Naive thymus-derived CD4-positive, alpha-beta T cell (primary cell): ENCODE results near the gene KCNK4. TPM values are rescaled to one million over a fixed set of nuclear protein-coding genes. Genes with fewer than 3 reads are reported as not detected.

Experiments used
- ATAC-seq: fragments of 150-1000 bp; cut with Tn5 transposase; 2 replicates; pipeline ENCODE4 v1.10.0; 2021; ENCODE audit warnings: mild to moderate bottlenecking, moderate library complexity
- CTCF ChIA-PET: fragments of 350-600 bp; sonication (Branson Sonifier 250); formaldehyde crosslinking; loops from one replicate; lab custom pipeline; 2021; ENCODE audit warnings: antibody characterized with exemption; lab: Charles Lee
- POLR2A ChIA-PET: fragments of 350-600 bp; sonication (Branson Sonifier 250); formaldehyde crosslinking; loops from one replicate; lab custom pipeline; 2021; ENCODE audit warnings: antibody characterized with exemption, inconsistent platforms; lab: Charles Lee
- DNase-seq, 9 donors: peaks; one replicate each; pipeline versions ENCODE4 v3.0.0 to v3.0.0-alpha.2; 2020 to 2022; ENCODE audit warnings: mixed read lengths in 1 of 9
- H3K27ac ChIP-seq: one replicate; pipeline ENCODE4 v1.7.0; 2013; ENCODE audit warnings: mild to moderate bottlenecking, low read depth, low read length, moderate library complexity
- H3K27me3 ChIP-seq, 2 donors: one replicate each; pipeline ENCODE4 v1.7.0; 2013; ENCODE audit warnings: low read length in 2 of 2, mild to moderate bottlenecking in 2 of 2, moderate library complexity in 2 of 2; ENCODE audit not compliant: control insufficient read depth in 2 of 2, insufficient read depth in 2 of 2
- H3K36me3 ChIP-seq, 3 experiments: 1 replicate in 2 of 3; 2 replicates in 1 of 3; pipeline ENCODE4 v1.7.0; 2013; ENCODE audit warnings: low read length in 3 of 3, mild to moderate bottlenecking in 3 of 3, moderate library complexity in 1 of 3; ENCODE audit not compliant: insufficient read depth in 3 of 3, control insufficient read depth in 2 of 3
- H3K4me1 ChIP-seq, 2 donors: one replicate each; pipeline ENCODE4 v1.7.0; 2013; ENCODE audit warnings: low read length in 2 of 2, mild to moderate bottlenecking in 2 of 2, moderate library complexity in 1 of 2; ENCODE audit not compliant: control insufficient read depth in 2 of 2, insufficient read depth in 2 of 2
- H3K4me3 ChIP-seq: 2 replicates; pipeline ENCODE4 v1.7.0; 2013; ENCODE audit warnings: mild to moderate bottlenecking, low read length
- H3K9me3 ChIP-seq, 3 experiments: 1 replicate in 2 of 3; 2 replicates in 1 of 3; pipeline ENCODE4 v1.7.0; 2013; ENCODE audit warnings: low read length in 3 of 3; ENCODE audit not compliant: control insufficient read depth in 2 of 3
- H3K27ac Mint-ChIP-seq, 9 donors: one replicate each; pipeline ENCODE4 v1.8.0; 2020 to 2022; ENCODE audit warnings: mixed read lengths in 9 of 9, mild to moderate bottlenecking in 8 of 9, moderate library complexity in 5 of 9, inconsistent platforms in 2 of 9
- H3K27me3 Mint-ChIP-seq, 5 donors: one replicate each; pipeline ENCODE4 v1.8.0; 2021 to 2022; ENCODE audit warnings: mixed read lengths in 5 of 5, mild to moderate bottlenecking in 1 of 5
- H3K36me3 Mint-ChIP-seq, 5 donors: one replicate each; pipeline ENCODE4 v1.8.0; 2020 to 2022; ENCODE audit warnings: mixed read lengths in 5 of 5, mild to moderate bottlenecking in 3 of 5, inconsistent platforms in 1 of 5
- H3K4me1 Mint-ChIP-seq, 7 donors: one replicate each; pipeline ENCODE4 v1.8.0; 2020 to 2022; ENCODE audit warnings: mixed read lengths in 7 of 7, mild to moderate bottlenecking in 3 of 7, inconsistent platforms in 1 of 7
- H3K4me3 Mint-ChIP-seq, 10 donors: one replicate each; pipeline ENCODE4 v1.8.0; 2020 to 2022; ENCODE audit warnings: mild to moderate bottlenecking in 10 of 10, mixed read lengths in 10 of 10, moderate library complexity in 6 of 10, inconsistent platforms in 2 of 10
- H3K9me3 Mint-ChIP-seq, 11 donors: one replicate each; pipeline ENCODE4 v1.8.0; 2020 to 2022; ENCODE audit warnings: mixed read lengths in 11 of 11, mild to moderate bottlenecking in 4 of 11, inconsistent platforms in 1 of 11, moderate library complexity in 1 of 11
- intact Hi-C, 2 donors: fragments of 100-400 bp; cut with micrococcal nuclease; formaldehyde crosslinking; loops; one replicate each; pipeline ENCODE4 v1.15.1; 2023
- polyA plus RNA-seq, 2 donors: library from polyadenylated mRNA; unstranded; fragments of 300-500 nt; fragmentation: Illumina TruSeq; gene quantifications; one replicate each; pipeline ENCODE4 v1.2.3, GENCODE V29; 2021
- total RNA-seq, 6 experiments: library from RNA in 5 of 6; stranded (reverse) in 5 of 6; gene quantifications; 1 replicate in 5 of 6; 2 replicates in 1 of 6; pipeline ENCODE4 v1.2.3 and lab custom pipeline; 2021 to 2026

The KCNK4 gene
- total RNA-seq (under 1 TPM in 1 of 5 experiments, not detected in 4; 0.42 TPM), polyA plus RNA-seq (not detected), total RNA-seq (lab: John Stamatoyannopoulos, UW) (not detected)

DNA sequence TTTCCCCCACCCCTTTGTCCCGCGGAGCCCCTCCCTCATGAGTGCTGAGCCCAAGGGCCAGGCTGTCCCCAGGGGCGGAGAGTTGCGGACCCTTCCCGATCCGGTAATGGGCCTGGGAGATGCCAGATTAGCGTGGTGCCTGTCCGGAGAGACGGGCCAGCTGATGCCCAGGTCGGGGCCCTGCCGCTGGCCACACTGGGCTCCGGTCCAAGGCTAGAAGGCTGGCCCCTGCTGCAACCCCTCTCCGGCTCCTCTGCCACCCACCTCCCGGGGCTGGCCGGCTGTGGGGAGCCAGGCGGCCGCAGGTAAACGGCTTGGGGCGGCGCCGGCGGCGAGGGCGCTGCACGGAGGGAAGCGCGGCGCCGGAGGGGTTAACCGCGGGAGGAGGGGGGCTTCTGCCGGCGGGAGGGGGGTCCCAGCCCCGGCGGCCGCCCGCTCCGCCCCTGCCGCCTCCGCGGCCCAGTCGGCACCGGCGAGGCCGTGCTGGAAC is at the start of gene KCNK4:
Gene KCNK4 (plus strand): TSS at position 41 of the 490 bp plus-strand sequence. CDS start 1,717 bp downstream, outside the sequence.
- intact Hi-C loops, result no loop called here
- H3K27ac Mint-ChIP-seq, result peak within 1 kb of the TSS in 2 of 9 donors; percentile 41 to 50
- ChIA-PET POLR2A (no interaction called here), CTCF (no interaction called here)
- H3K4me3 Mint-ChIP-seq, result peak within 1 kb of the TSS; percentile 28 to 88 (median 66)
- Histone ChIP-seq H3K4me3 (no peak within 1 kb of the TSS), H3K4me1 (peaks cover 0 to under 1% of the 10 kb centered on the region in 2 donors), H3K9me3 (no peaks in the 10 kb centered on the region), H3K27ac (no peak within 1 kb of the TSS), H3K36me3 (no peaks in the 10 kb centered on the region), H3K27me3 (peaks cover 0 to 9% of the 10 kb centered on the region in 2 donors)
- H3K9me3 Mint-ChIP-seq, result peaks cover 0 to 2% (median 0%) of the 10 kb centered on the region in 11 donors
- ATAC-seq, result no peak
- DNase-seq, result no peak
- peaks cover 35 to 51% (median 37%) of the 10 kb centered on the region in 5 donors for H3K27me3 Mint-ChIP-seq
- peaks cover 0 to 3% (median 0%) of the 10 kb centered on the region in 5 donors for H3K36me3 Mint-ChIP-seq
- H3K4me1 Mint-ChIP-seq, result peaks cover 11 to 17% (median 14%) of the 10 kb centered on the region in 7 donors

DNA sequence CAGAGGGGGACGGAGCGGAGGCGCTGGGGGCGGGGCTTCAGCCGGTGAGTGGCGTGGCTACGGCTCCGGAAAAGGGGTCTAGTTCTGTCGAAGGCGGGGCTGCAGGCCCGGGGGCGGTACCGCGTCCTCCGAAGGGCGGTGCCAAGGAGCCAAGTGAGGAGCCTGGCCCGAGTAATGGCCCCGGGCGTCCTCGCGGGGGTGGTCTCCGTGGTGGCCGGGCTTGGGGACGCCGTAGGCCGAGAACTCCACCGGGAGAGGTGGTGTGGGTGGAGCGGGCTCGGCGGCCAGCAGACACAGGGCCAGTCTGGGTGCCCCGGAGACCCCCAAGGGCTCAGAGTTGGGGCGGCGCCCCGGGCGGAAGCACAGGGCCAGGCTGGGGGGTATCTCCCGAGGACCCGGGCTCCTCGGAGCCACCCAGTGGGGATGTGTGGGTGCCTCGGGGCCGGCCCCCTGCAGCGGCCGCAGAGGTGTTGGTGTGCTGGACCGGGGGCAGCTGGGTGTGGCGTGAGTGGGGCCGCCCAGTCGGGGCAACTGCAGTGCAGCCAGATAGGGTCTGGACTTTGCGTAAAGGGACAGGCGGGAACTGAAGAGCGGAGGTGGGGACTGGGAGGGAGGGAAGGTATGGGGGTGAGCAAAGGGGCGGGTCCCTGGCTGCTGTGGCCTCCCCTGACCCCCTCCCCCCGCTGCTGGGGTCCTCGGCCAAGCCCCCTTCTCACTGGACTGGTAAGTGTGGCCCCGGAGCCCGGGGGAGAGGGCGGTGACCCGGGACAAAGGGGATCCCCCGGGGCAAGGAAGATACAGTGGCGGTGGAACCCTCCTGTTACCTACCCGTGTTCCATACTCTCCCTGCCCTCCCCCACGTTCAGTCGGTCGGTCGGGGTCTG is 49.4 kb upstream of the KCNK4 start:
- intact Hi-C loops, result loop anchor here (1.0 to 5.0 kb wide), 17 partner anchors 9 to 506 kb away; partner anchors contain the start of genes DNAJC4 (in 2 of the 2), ESRRA (in 2 of the 2), FERMT3 (in 2 of the 2) and GPR137 (in 2 of the 2)
- Histone ChIP-seq H3K27me3 (no peaks in the 10 kb centered on the region), H3K27ac (peak overlapping the region; percentile 99), H3K36me3 (peaks cover 0 to 30% (median 6%) of the 10 kb centered on the region in 3 experiments), H3K4me1 (peaks cover 21 to 31% of the 10 kb centered on the region in 2 donors), H3K4me3 (peak overlapping the region; percentile 73), H3K9me3 (no peaks in the 10 kb centered on the region)
- DNase-seq, result no peak
- Mint-ChIP-seq H3K27ac (peak overlapping the region; percentile 97 to 100 (median 99)), H3K36me3 (peaks cover 0 to 6% (median 0%) of the 10 kb centered on the region in 5 donors), H3K27me3 (no peaks in the 10 kb centered on the region), H3K9me3 (no peaks in the 10 kb centered on the region), H3K4me3 (peak overlapping the region; percentile 80 to 95 (median 89)), H3K4me1 (peaks cover 8 to 45% (median 30%) of the 10 kb centered on the region in 7 donors)
- no peak for ATAC-seq
- ChIA-PET CTCF (interaction anchor here (1.0 to 1.8 kb wide), 8 partner anchors 9 to 63 kb away, joined by 3 to 11 read pairs (median 5); partner anchors contain the start of genes FERMT3, NUDT22, PLCB3 and TRPT1), POLR2A (interaction anchor here (0.8 to 12.3 kb wide), 18 partner anchors 8 to 503 kb away, joined by 3 to 154 read pairs (median 5); partner anchors contain the start of genes ESRRA, FERMT3, NUDT22 and PLCB3)

DNA sequence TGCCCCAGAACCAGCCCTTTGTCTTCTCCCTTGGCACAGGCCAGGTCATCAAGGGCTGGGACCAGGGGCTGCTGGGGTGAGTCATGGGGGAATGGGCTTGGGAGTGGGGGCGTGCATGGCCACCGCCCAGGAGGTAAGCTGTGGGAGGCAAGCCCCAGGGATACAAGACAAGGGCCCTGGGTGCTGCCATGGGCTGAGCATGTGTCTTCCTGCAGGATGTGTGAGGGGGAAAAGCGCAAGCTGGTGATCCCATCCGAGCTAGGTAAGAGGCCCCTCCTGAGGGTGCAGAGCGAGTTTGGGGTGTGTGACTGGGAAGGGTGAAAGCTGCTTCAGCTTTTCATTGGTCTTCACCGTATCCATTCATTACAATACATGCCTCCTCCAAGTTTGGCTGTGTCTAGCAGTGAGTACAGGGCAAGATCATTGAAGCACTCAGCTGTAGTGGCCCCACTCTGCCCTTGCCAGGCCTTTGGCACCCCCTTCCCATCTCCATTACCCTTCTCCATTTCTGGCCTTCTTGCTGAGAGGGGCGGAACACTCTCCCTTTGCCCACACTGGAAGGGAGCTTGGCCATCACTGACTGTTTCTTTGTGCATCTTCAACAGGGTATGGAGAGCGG is 47.8 kb upstream of the KCNK4 start:
- H3K4me1 ChIP-seq, result peaks cover 25 to 35% of the 10 kb centered on the region in 2 donors
- no peaks in the 10 kb centered on the region for H3K27me3 Mint-ChIP-seq
- peaks cover 0 to 1% (median 0%) of the 10 kb centered on the region in 5 donors for H3K36me3 Mint-ChIP-seq
- H3K4me1 Mint-ChIP-seq, result peaks cover 15 to 47% (median 35%) of the 10 kb centered on the region in 7 donors
- POLR2A ChIA-PET, result interaction anchor here (0.5 to 12.3 kb wide), 11 partner anchors 7 to 1620 kb away, joined by 3 to 154 read pairs (median 5); partner anchors contain the start of genes ESRRA, FERMT3, NUDT22 and PLCB3
- H3K9me3 ChIP-seq, result no peaks in the 10 kb centered on the region
- ATAC-seq (no peak), DNase-seq (no peak)
- no peak overlapping the region for H3K4me3 ChIP-seq
- CTCF ChIA-PET, result interaction anchor here (0.5 to 4.5 kb wide), 11 partner anchors 9 to 653 kb away, joined by 3 to 30 read pairs (median 4); partner anchors contain the start of genes FERMT3, PRDX5, TRMT112 and VEGFB
- H3K4me3 Mint-ChIP-seq, result peak overlapping the region; percentile 29 to 95 (median 62)
- H3K27me3 ChIP-seq, result no peaks in the 10 kb centered on the region
- intact Hi-C loops, result loop anchor here in 1 of 2 donors (5.0 kb wide), 1 partner anchor 504 kb away; no protein-coding TSS in a partner anchor
- H3K36me3 ChIP-seq, result peaks cover 0 to 17% (median 0%) of the 10 kb centered on the region in 3 experiments
- no peaks in the 10 kb centered on the region for H3K9me3 Mint-ChIP-seq
- no peak overlapping the region for H3K27ac ChIP-seq
- H3K27ac Mint-ChIP-seq, result peak overlapping the region in 7 of 9 donors; percentile 7 to 55 (median 50)

DNA sequence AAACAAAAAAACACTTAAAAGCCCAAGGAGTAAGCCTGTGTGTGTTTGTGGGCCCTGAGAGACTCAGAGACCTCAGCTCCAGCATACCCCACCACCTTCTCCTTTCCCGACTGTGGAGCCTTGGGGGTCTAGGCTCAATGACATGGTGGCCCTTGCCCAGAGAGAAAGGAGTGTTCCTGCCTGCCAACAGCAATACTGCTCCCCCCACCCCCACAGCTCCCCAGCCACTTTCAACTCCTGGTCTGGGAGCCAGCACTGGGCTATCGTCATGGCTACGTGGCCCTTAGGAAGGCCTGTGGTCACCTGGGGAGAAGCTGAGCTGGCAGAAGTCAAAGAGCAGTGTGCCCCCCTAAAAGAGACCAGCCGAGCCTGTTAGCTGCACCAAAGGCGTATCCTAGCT is 47.0 kb upstream of the KCNK4 start:
- intact Hi-C loops, result loop anchor here in 1 of 2 donors (5.0 kb wide), 1 partner anchor 503 kb away; no protein-coding TSS in a partner anchor

DNA sequence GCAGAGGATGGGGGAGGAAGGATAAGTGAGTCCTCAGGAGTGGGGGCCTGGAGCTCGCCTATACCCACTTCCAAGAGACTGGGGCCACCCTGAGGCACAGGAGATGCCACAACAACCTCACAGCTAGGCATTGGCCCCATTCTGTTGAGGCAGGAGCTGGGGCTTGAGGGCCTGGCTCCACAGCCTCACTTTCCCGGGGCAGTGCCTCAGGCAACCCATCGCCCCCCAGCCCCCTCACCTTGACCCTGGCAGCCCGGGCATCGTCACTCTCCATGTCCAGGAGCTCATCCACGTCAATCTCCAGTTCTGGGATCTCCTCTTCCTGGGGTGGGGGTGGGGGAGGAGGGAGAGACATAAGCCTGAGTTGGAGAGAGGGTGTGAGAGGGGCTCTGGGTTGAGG is 46.1 kb upstream of the KCNK4 start:
- DNase-seq (no peak), ATAC-seq (no peak)
- Mint-ChIP-seq H3K36me3 (peaks cover 0 to 1% (median 0%) of the 10 kb centered on the region in 5 donors), H3K9me3 (no peaks in the 10 kb centered on the region), H3K27ac (peak overlapping the region in 6 of 9 donors; percentile 9 to 73 (median 65)), H3K27me3 (no peaks in the 10 kb centered on the region), H3K4me1 (peaks cover 15 to 46% (median 34%) of the 10 kb centered on the region in 7 donors), H3K4me3 (peak overlapping the region in 8 of 10 donors; percentile 23 to 93 (median 86))
- H3K9me3 ChIP-seq, result no peaks in the 10 kb centered on the region
- H3K4me1 ChIP-seq, result peaks cover 24 to 31% of the 10 kb centered on the region in 2 donors
- intact Hi-C loops, result loop anchor here in 1 of 2 donors (5.0 kb wide), 1 partner anchor 502 kb away; no protein-coding TSS in a partner anchor
- ChIA-PET POLR2A (interaction anchor here (0.6 to 12.3 kb wide), 10 partner anchors 9 to 388 kb away, joined by 3 to 154 read pairs (median 7); partner anchors contain the start of genes BAD, CATSPERZ, FERMT3 and PRDX5), CTCF (interaction anchor here (1.3 to 4.5 kb wide), 3 partner anchors 39 to 73 kb away, joined by 3 to 30 read pairs (median 4); partner anchors contain the start of genes FERMT3, PRDX5 and TRMT112)
- no peaks in the 10 kb centered on the region for H3K27me3 ChIP-seq
- peak overlapping the region; percentile 59 for H3K27ac ChIP-seq
- peaks cover 0 to 11% (median 0%) of the 10 kb centered on the region in 3 experiments for H3K36me3 ChIP-seq
- H3K4me3 ChIP-seq, result no peak overlapping the region

More for the DNA sequence above, 47.0 kb upstream of the KCNK4 start:
- Mint-ChIP-seq H3K4me3 (peak overlapping the region in 7 of 10 donors; percentile 16 to 95 (median 31)), H3K27me3 (no peaks in the 10 kb centered on the region), H3K9me3 (no peaks in the 10 kb centered on the region), H3K4me1 (peaks cover 15 to 43% (median 35%) of the 10 kb centered on the region in 7 donors), H3K36me3 (peaks cover 0 to 1% (median 0%) of the 10 kb centered on the region in 5 donors), H3K27ac (peak overlapping the region in 4 of 9 donors; percentile 7 to 45 (median 23))
- Histone ChIP-seq H3K4me3 (no peak overlapping the region), H3K27me3 (no peaks in the 10 kb centered on the region), H3K27ac (no peak overlapping the region), H3K4me1 (peaks cover 25 to 35% of the 10 kb centered on the region in 2 donors), H3K9me3 (no peaks in the 10 kb centered on the region), H3K36me3 (peaks cover 0 to 11% (median 0%) of the 10 kb centered on the region in 3 experiments)
- ATAC-seq (no peak), DNase-seq (no peak)
- CTCF ChIA-PET, result interaction anchor here (0.5 to 4.5 kb wide), 6 partner anchors 10 to 653 kb away, joined by 3 to 30 read pairs (median 4); partner anchors contain the start of genes FERMT3 and VEGFB
- POLR2A ChIA-PET, result interaction anchor here (0.6 to 12.3 kb wide), 8 partner anchors 8 to 1621 kb away, joined by 3 to 154 read pairs (median 10); partner anchors contain the start of genes ESRRA, FERMT3, NUDT22 and PRDX5
